Measurements from ENCODE around the gene CNTNAP3. TPM values are rescaled to one million over a fixed set of nuclear protein-coding genes. Genes with fewer than 3 reads are reported as not detected.
"Not testable (repeated sequence)": the region's sequence is repeated elsewhere in the genome, so short reads cannot be mapped to it uniquely, and the experiment has no call there.

The CNTNAP3 gene
- polyA plus RNA-seq, 1 donor = 1.5 TPM

DNA sequence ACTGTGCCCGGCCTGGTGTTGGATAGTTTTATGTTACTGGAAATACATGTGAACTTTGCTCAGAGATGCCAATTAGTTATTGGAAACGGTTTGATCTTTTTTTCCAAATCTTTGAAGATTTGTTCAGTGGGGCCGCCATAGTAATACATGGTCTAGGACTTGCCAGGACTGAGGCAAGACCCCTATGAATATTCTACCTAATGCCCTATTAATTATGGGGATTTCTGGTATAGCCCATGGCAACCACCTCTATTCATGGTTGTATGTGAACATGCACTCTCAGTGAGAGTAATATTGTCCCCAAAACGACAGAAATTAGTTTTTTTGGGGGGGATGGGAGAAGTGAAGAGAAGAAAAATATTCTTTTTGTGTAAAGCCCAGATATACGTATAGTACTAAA is 220.3 kb downstream of the CNTNAP3 start:
- not testable (repeated sequence) for DNase-seq

DNA sequence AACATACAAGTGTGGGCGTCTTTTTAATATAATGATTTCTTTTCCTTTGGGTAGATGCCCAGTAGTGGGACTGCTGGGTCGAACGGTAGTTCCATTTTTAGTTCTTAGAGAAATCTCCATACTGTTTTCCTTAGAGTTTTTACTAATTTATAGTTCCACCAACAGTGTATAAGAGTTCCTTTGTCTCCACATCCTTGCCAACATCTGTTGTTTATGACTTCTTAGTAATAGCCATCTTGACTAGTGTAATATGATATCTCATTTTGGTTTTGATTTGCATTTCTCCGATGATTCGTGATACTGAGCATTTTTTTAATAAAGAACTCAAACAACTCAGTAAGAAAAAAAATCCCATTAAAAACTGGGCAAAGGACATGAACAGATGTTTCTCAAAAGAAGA is 225.0 kb downstream of the CNTNAP3 start:
- DNase-seq = not testable (repeated sequence)

DNA sequence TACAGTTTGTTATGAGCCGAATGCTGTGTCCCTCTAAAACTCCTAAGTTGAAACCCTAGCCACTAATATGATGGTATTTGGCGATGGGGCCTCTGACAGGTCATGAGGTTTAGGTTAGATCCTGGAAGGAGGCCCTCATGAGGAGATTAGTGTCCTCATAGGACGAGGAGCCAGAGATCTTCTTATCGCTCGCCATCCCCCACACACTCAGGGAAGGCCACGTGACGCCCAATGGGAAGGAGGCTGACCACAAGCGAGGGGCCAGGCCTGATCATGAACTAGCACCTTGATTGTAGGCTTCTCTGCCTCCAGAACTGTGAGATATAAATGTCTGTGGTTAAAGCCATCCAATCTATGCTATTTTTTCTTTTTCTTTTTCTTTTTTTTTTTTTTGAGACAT is 233.5 kb downstream of the CNTNAP3 start:
- DNase-seq = not testable (repeated sequence)

DNA sequence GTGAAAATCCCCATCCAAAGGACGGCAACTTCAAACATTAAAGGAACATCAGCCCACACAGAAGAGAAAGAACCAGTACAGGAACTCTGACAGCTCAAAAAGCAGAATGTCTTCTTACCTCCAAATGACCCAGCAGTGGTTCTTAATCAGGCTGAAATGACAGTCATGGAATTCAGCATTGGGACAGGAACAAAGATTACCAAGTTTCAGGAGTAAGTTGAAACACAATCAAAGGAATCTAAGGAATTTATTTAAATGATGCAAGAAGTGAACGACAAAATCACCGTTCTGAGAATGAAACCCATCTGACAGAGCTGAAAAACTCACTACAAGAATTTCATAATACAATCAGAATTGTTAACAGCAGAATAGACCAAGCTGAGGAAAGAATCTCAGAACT is 241.1 kb downstream of the CNTNAP3 start:
- not testable (repeated sequence) for DNase-seq

DNA sequence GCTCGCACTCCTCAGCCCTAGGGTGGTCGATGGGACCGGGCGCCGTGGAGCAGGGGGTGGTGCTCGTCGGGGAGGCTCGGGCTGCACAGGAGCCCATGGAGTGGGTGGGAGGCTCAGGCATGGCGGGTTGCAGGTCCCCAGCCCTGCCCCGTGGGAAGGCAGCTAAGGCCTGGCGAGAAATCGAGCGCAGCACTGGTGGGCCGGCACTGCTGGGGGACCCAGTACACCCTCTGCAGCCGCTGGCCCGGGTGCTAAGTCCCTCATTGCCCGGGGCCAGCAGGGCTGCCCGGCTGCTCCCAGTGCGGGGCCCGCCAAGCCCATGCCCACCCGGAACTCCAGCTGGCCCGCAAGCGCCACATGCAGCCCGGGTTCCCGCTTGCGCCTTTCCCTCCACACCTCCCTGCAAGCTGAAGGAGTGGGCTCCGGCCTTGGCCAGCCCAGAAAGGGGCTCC is 245.6 kb downstream of the CNTNAP3 start:
- DNase-seq = not testable (repeated sequence)

DNA sequence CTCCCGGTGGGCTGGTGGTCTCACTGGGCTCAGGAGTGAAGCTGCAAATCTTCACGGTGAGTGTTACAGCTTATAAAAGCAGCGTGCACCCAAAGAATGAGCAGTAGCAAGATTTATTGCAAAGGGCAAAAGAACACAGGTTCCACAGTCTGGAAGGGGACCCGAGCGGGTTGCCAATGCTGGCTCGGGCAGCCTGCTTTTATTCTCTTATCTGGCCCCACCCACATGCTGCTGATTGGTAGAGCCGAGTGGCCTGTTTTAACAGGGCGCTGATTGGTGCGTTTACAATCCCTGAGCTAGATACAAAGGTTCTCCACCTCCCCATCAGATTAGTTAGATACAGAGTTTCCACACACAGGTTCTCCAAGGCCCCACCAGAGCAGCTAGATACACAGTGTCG is 246.2 kb downstream of the CNTNAP3 start:
- DNase-seq = not testable (repeated sequence)

DNA sequence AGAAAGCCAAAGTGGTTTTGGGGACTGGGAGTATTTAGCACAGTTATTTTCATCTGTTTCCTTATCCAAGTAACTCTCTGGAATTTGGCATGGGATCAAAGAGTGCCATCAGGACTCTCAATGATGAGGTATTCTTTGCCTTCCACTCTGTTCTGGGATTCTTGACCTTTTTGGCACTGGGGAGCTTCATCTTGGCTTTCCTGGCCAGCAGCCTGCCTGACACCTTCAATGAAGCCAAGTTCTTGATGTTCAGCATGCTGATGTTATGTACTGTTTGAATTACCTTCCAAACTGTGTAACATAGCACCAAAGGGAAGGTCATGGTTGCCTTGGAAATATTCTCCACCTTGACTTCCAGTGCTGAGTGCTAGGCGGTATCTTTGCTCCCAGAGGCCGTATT is 248.8 kb downstream of the CNTNAP3 start:
- DNase-seq = not testable (repeated sequence)

DNA sequence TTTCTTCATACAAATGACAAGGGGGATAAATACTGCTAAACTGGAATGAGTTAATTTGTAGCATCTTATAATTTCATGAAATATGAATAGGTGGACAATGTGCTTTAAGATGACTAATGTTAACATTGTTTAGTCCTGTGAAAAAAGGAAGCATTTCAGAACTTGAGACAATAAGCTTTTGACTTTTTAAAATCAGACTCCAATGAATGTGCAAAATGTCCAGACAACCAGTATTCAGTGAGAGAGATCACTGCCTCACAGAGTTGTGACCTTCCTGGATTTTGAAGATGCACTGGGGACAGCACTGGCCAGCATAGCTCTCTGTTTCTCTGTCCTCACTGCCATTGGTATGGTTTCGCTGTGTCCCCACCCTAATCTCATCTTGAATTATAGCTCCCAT is 249.7 kb downstream of the CNTNAP3 start:
- not testable (repeated sequence) for DNase-seq

DNA sequence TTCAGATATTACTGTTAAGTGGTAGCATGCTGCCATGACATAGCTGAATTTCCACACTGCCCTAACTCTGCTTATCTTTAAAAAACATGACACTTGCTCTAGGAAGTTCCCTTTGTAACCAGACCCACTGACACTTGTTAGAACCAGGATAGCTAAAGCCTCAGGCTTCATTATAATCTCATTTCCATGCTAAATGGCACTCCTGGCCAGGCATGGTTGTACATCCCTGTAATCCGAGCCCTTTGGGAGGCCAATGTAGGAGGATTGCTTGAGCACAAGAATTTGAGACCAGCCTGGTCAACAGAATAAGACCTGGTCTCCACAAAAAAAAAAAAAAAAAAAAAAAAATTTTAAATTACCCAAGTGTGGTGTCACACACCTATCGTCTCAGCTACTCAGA is 254.1 kb downstream of the CNTNAP3 start:
- not testable (repeated sequence) for DNase-seq

DNA sequence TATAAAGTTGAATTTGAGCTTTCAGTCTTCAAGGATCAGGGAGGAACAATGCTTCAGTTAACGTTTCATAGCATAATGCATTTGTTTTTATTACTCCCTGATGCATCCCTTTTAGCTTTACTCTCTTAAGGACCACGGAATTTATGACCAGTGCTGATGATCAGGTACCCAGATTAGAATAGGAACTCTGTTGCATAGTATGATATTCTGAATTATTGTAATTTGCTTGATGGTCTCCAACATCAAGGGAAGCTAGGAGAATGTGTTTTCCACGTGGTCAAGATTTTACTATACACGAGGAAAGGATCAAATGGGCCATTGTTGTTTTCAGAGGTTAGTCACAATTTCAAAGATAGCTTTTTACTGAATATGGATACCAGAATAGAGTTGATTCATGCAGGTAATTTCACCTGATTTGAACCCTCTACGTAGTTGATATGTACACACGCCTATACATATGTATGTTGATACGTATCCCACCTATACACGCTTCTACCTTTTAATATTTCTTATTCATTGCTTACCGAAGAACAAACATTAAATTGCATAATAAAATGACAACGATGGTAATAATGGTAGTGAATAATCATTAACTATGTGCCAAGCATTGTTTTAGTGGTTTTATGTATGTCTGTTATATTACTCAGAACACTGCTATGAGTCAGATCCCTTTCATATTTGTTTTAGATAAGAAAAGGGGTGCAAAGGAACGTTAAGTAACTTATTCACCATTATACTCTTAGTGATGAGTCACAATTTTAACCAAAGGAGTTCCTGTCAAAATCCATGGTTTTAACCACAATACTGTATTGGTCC is 257.6 kb downstream of the CNTNAP3 start:
- not testable (repeated sequence) for DNase-seq

DNA sequence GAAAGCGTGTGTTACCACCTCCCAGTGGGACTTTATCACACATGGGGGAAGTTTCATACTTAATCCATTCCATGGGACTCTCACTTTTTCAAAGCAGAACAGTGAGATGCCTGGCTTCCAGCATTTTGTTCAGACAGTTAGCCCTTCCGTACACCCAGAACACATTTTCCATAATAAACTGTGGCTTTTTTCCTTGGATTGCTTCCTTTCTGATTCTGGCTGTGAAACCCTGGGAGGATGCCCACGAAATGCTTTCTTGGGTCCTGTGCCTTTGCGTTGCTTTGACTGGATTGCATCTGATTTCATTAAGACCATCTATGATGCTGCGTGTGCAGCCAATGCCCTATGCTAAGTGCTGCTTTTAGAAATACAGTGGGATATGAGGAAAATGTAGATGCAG is 259.1 kb downstream of the CNTNAP3 start:
- not testable (repeated sequence) for DNase-seq

DNA sequence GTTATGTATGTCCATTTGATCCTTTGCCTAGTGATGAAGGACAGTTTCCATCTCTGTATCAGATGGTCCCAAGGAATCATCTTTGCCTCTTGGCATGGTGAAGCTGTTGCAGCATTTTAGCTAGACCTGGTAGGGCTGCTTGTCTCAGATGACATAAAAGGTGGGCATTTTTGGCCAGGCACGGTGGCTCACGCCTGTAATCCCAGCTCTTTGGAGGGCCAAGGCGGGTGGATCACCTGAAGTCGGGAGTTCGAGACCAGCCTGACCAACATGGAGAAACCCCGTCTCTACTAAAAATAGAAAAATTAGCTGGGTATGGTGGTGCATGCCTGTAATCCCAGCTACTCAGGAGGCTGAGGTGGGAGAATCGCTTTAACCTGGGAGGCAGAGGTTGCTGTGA is 259.8 kb downstream of the CNTNAP3 start:
- not testable (repeated sequence) for DNase-seq

DNA sequence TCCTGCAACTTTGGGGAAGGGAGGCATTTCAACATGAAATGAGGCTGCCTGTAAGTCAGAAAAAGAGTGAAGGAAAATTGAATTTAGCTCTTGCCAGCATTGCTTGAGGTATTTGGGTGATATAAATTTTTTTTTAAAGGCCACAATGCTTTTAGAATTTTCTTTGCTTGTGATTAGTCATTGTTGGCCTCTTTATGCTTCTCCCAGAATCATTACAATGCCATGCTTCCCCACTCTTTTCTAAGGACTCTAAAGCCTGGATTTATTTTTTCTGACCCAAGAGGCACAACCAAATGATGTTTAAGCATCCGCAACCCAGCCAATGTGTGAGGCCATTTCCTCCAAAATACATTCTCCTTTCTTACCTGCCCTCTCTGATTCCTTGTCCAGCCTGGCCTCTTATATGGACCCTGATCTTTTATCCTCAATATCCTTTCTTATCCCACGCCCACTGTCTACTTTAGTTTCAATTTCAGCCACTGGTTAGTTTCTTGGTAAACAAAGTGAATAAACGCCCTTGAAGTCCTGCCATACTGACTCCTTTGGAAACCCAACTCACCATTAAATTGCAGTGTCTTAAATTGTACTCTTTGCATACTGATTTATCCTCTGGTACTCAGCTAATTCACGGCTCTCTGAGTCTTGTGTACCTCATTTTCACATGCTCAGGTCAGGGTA is 261.9 kb downstream of the CNTNAP3 start:
- DNase-seq = not testable (repeated sequence)

Other genes starting within 250 kb of the CNTNAP3 start
- not detected for gene SPATA31A1, start 67.5 kb upstream of the CNTNAP3 start, polyA plus RNA-seq (ENCODE audit: insufficient read length)

All from hindlimb muscle (tissue), 1 donor.